CD14-positive monocyte (primary cell): ENCODE data around the gene CAMTA1. TPM values are rescaled to one million over a fixed set of nuclear protein-coding genes. Genes with fewer than 3 reads are reported as not detected.
"Not testable (repeated sequence)": the region's sequence is repeated elsewhere in the genome, so short reads cannot be mapped to it uniquely, and the experiment has no call there.

Experiments
- DNase-seq, 3 donors: peaks; one replicate each; pipeline ENCODE4 v3.0.0-alpha.2; 2011 to 2022
- H2AFZ ChIP-seq: 2 replicates; pipeline ENCODE4 v1.6.0; 2012; ENCODE audit warnings: mild to moderate bottlenecking, low read depth, low read length, inconsistent platforms; ENCODE audit not compliant: insufficient read depth, poor library complexity, severe bottlenecking
- H3K27ac ChIP-seq, 2 donors: 1 replicate in 1 of 2; 2 replicates in 1 of 2; pipeline ENCODE4 v1.5.1; 2012 to 2013; ENCODE audit warnings: low read length in 2 of 2, control low read depth in 1 of 2, inconsistent platforms in 1 of 2, low read depth in 1 of 2, mild to moderate bottlenecking in 1 of 2
- H3K27me3 ChIP-seq, 2 donors: one replicate each; pipeline versions ENCODE4 v1.6.0 to v1.6.1; 2011 to 2013; ENCODE audit warnings: low read length in 2 of 2; ENCODE audit not compliant: control insufficient read depth in 2 of 2, insufficient read depth in 2 of 2
- H3K36me3 ChIP-seq, 2 donors: replicated peaks in 1 of 2; 1 replicate in 1 of 2; 2 replicates in 1 of 2; pipeline versions ENCODE4 v1.5.1 to v1.6.1; 2012 to 2013; ENCODE audit warnings: low read length in 2 of 2, control low read depth in 1 of 2, inconsistent platforms in 1 of 2, mild to moderate bottlenecking in 1 of 2; ENCODE audit not compliant: insufficient read depth in 2 of 2, control insufficient read depth in 1 of 2
- H3K4me1 ChIP-seq, 2 donors: 1 replicate in 1 of 2; 2 replicates in 1 of 2; pipeline versions ENCODE4 v1.5.1 to v1.6.1; 2012 to 2013; ENCODE audit warnings: low read length in 2 of 2, control low read depth in 1 of 2, inconsistent platforms in 1 of 2, mild to moderate bottlenecking in 1 of 2, moderate library complexity in 1 of 2; ENCODE audit not compliant: insufficient read depth in 2 of 2, control insufficient read depth in 1 of 2
- H3K4me2 ChIP-seq: replicated peaks from 2 replicates; pipeline ENCODE3; 2012; ENCODE audit warnings: low read length, moderate library complexity, mild to moderate bottlenecking; ENCODE audit not compliant: poor library complexity, severe bottlenecking; ENCODE audit errors: extremely low read depth
- H3K4me3 ChIP-seq, 3 experiments: fragments of 200-600 bp in 1 of 3; sonication (generic) in 1 of 3; replicated peaks in 1 of 3; 1 replicate in 2 of 3; 2 replicates in 1 of 3; pipeline ENCODE4 v1.5.1; 2011 to 2013; ENCODE audit warnings: low read length in 3 of 3, mild to moderate bottlenecking in 3 of 3, control low read depth in 2 of 3, low read depth in 2 of 3, inconsistent platforms in 1 of 3, moderate library complexity in 1 of 3
- H3K79me2 ChIP-seq: 2 replicates; pipeline ENCODE4 v1.6.0; 2012; ENCODE audit warnings: mild to moderate bottlenecking, control low read depth, inconsistent platforms, low read length, moderate library complexity; ENCODE audit not compliant: insufficient read depth
- H3K9ac ChIP-seq: 2 replicates; pipeline ENCODE4 v1.6.0; 2017; ENCODE audit warnings: low read length, mild to moderate bottlenecking; ENCODE audit not compliant: insufficient read depth, poor library complexity, severe bottlenecking
- H3K9me3 ChIP-seq, 2 donors: replicated peaks in 1 of 2; 1 replicate in 1 of 2; 2 replicates in 1 of 2; pipeline versions ENCODE4 v1.5.1 to v1.6.1; 2012 to 2013; ENCODE audit warnings: low read length in 2 of 2, control low read depth in 1 of 2; ENCODE audit not compliant: control insufficient read depth in 1 of 2, insufficient read depth in 1 of 2
- H4K20me1 ChIP-seq: 2 replicates; pipeline ENCODE4 v1.6.0; 2012; ENCODE audit warnings: mild to moderate bottlenecking, low read length, control low read depth, moderate library complexity; ENCODE audit not compliant: insufficient read depth
- H3K27ac Mint-ChIP-seq, 7 donors: one replicate each; pipeline ENCODE4 v1.8.0; 2020; ENCODE audit warnings: mild to moderate bottlenecking in 7 of 7, mixed read lengths in 7 of 7, moderate library complexity in 6 of 7, inconsistent platforms in 2 of 7
- H3K27me3 Mint-ChIP-seq, 3 donors: one replicate each; pipeline ENCODE4 v1.8.0; 2021 to 2022; ENCODE audit warnings: low read depth in 3 of 3, mild to moderate bottlenecking in 3 of 3, mixed read lengths in 3 of 3, moderate library complexity in 3 of 3, inconsistent platforms in 1 of 3
- H3K36me3 Mint-ChIP-seq, 2 donors: one replicate each; pipeline ENCODE4 v1.8.0; 2020; ENCODE audit warnings: mixed read lengths in 2 of 2, inconsistent platforms in 1 of 2, mild to moderate bottlenecking in 1 of 2
- H3K4me1 Mint-ChIP-seq: one replicate; pipeline ENCODE4 v1.8.0; 2020; ENCODE audit warnings: mild to moderate bottlenecking, mixed read lengths
- H3K4me3 Mint-ChIP-seq, 2 donors: one replicate each; pipeline ENCODE4 v1.8.0; 2020; ENCODE audit warnings: mild to moderate bottlenecking in 2 of 2, mixed read lengths in 2 of 2, moderate library complexity in 1 of 2
- H3K9me3 Mint-ChIP-seq, 7 donors: one replicate each; pipeline ENCODE4 v1.8.0; 2020 to 2022; ENCODE audit warnings: mixed read lengths in 7 of 7, mild to moderate bottlenecking in 6 of 7, moderate library complexity in 6 of 7, inconsistent platforms in 2 of 7
- WGBS: methylation state at CpG from one replicate; pipeline ENCODE4 v1.1.5; 2013; ENCODE audit warnings: missing lambda C conversion rate; ENCODE audit not compliant: insufficient coverage; 5-methylcytosine and 5-hydroxymethylcytosine counted together
- intact Hi-C, 2 donors: fragments of 100-400 bp; cut with micrococcal nuclease; formaldehyde crosslinking; loops; one replicate each; pipeline versions ENCODE4 v1.15.0 to v1.15.1; 2023
- polyA plus RNA-seq, 3 donors: library from polyadenylated mRNA; depleted of rRNA in 1 of 3; unstranded in 2 of 3; stranded (reverse) in 1 of 3; fragments of 300-500 nt in 2 of 3; fragments of >200 nt in 1 of 3; fragmentation: Illumina TruSeq in 2 of 3; gene quantifications; 1 replicate in 2 of 3; 2 replicates in 1 of 3; pipeline ENCODE4 v1.2.3, GENCODE V29; 2012 to 2021
- TF ChIP-seq, protein P1 (sequence below): fragments of 200-600 bp; IDR thresholded peaks from one replicate; pipeline ENCODE4 v1.8.0; 2022; ENCODE audit warnings: antibody characterized with exemption, mild to moderate bottlenecking

CAMTA1 gene
- polyA plus RNA-seq, 3 donors, result 52.0 to 89.6 (median 78.3) TPM

DNA sequence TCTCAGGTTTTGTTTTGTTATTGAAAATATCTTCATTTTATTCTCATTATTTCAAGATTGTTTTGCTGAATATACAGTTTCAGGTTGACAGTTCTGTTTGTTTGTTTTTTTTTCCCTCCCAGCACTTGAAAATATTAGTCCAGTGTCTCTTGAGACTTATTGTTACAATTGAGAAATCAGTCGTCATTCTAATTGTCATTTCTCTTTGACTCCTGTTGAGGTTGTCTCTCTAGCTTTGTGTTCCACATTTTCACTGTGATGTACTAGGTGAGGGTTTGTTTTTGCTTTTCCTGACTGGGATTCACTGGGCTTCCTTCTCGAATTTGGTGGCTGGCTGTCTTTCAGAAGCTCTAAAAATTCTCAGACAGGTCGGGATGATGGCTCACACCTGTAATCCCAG is 542.6 kb downstream of the CAMTA1 start:
- TF ChIP-seq, protein P1, sequence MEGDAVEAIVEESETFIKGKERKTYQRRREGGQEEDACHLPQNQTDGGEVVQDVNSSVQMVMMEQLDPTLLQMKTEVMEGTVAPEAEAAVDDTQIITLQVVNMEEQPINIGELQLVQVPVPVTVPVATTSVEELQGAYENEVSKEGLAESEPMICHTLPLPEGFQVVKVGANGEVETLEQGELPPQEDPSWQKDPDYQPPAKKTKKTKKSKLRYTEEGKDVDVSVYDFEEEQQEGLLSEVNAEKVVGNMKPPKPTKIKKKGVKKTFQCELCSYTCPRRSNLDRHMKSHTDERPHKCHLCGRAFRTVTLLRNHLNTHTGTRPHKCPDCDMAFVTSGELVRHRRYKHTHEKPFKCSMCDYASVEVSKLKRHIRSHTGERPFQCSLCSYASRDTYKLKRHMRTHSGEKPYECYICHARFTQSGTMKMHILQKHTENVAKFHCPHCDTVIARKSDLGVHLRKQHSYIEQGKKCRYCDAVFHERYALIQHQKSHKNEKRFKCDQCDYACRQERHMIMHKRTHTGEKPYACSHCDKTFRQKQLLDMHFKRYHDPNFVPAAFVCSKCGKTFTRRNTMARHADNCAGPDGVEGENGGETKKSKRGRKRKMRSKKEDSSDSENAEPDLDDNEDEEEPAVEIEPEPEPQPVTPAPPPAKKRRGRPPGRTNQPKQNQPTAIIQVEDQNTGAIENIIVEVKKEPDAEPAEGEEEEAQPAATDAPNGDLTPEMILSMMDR, result no peak
- WGBS, result 69% methylated on average over 2 of the region's 3 CpGs
- H3K9me3 ChIP-seq, result peaks cover 0 to 3% of the 10 kb centered on the region in 2 donors
- H3K27ac ChIP-seq, result no peak overlapping the region
- Mint-ChIP-seq H3K9me3 (peaks cover 0 to 15% (median 10%) of the 10 kb centered on the region in 7 donors), H3K4me1 (no peaks in the 10 kb centered on the region), H3K36me3 (no peaks in the 10 kb centered on the region), H3K27ac (no peak overlapping the region), H3K27me3 (peaks cover 4 to 13% (median 4%) of the 10 kb centered on the region in 3 donors), H3K4me3 (no peak overlapping the region)
- H3K4me1 ChIP-seq, result no peaks in the 10 kb centered on the region
- no peaks in the 10 kb centered on the region for H3K27me3 ChIP-seq
- H3K79me2 ChIP-seq, result no peaks in the 10 kb centered on the region
- H3K4me2 ChIP-seq, result no peak overlapping the region
- no peak overlapping the region for H2AFZ ChIP-seq
- no peak overlapping the region for H3K9ac ChIP-seq
- H3K36me3 ChIP-seq, result no peaks in the 10 kb centered on the region
- no peak overlapping the region for H3K4me3 ChIP-seq
- intact Hi-C loops, result no loop called here
- H4K20me1 ChIP-seq, result no peaks in the 10 kb centered on the region
- DNase-seq, result no peak

DNA sequence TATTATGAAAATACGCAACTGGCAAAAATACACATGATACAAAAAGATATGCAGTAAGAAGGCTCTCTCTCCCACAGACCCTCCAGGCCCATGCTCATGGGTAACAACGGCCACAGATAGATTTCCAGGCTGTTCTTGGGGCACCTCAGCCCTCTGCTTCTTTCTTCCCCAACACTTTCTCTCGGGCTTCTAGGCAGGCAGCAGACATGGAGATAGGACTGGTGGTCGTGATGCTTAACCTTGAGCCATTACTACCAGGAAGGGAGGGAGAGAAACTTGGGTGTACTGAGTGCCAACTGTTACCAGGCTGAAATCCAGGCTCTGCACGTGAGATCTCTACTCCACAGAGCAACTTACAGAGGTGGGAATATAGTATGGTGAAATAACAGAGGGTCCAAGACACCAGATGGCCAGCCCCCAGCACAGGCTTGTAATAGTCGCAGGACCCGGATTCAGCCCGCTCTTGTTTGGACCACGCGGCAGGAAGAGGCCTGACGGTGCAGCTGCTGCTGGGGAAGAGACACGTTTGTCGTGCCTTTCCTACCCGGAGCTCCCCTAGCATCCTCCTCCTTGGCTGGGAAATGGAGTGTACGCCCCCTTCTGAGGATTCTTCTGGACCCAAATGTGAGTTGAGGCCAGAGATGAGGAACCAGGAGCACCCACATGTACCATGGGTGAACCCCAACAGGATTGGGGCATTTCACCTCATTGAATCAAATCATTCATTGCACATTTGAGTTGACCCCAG is 544.8 kb downstream of the CAMTA1 start:
- Histone ChIP-seq H3K36me3 (no peaks in the 10 kb centered on the region), H3K4me2 (no peak overlapping the region), H4K20me1 (no peaks in the 10 kb centered on the region), H3K9ac (no peak overlapping the region), H3K4me3 (no peak overlapping the region), H3K27me3 (no peaks in the 10 kb centered on the region), H3K9me3 (peaks cover 0 to 3% of the 10 kb centered on the region in 2 donors), H3K79me2 (no peaks in the 10 kb centered on the region), H3K4me1 (no peaks in the 10 kb centered on the region), H2AFZ (no peak overlapping the region), H3K27ac (no peak overlapping the region)
- 76% methylated on average over 3 of the region's 15 CpGs for WGBS
- Mint-ChIP-seq H3K4me3 (no peak overlapping the region), H3K4me1 (no peaks in the 10 kb centered on the region), H3K27me3 (peaks cover 4 to 13% (median 4%) of the 10 kb centered on the region in 3 donors), H3K9me3 (peaks cover 0 to 12% (median 9%) of the 10 kb centered on the region in 7 donors), H3K36me3 (no peaks in the 10 kb centered on the region), H3K27ac (no peak overlapping the region)
- intact Hi-C loops, result no loop called here
- no peak for DNase-seq
- TF ChIP-seq, protein P1, result no peak

DNA sequence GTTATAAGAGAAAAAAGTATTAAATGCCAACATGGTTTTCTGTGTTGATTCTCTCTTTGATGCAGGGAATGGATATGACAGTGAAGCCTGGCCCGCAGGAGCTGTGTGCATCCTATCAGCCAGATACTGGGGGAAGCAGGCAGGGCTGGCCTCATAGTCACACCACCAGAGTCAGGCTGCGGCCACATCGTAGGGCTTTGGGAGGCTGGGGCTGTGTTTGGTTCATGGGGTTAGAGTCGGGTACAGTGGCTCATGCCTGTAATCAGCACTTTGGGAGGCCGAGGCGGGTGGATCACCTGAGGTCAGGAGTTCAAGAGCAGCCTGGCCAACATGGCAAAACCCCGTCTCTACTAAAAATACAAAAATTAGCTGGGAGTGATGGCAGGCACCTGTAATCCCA is 545.5 kb downstream of the CAMTA1 start:
- H3K36me3 ChIP-seq, H3K79me2 ChIP-seq, H3K36me3 Mint-ChIP-seq, H3K4me1 Mint-ChIP-seq, H3K4me1 ChIP-seq, H3K9me3 ChIP-seq, H3K27ac ChIP-seq, H3K27ac Mint-ChIP-seq, H3K4me3 Mint-ChIP-seq, H4K20me1 ChIP-seq, H2AFZ ChIP-seq, intact Hi-C loops, H3K9ac ChIP-seq, H3K27me3 ChIP-seq, DNase-seq, H3K4me3 ChIP-seq, H3K4me2 ChIP-seq: not testable (repeated sequence)
- Mint-ChIP-seq H3K9me3 (peaks cover 0 to 11% (median 6%) of the 10 kb centered on the region in 7 donors), H3K27me3 (peaks cover 4 to 13% (median 4%) of the 10 kb centered on the region in 3 donors)
- 84% methylated on average over 3 of the region's 7 CpGs for WGBS
